Heart right ventricle (tissue), 16 donors: ENCODE results near the gene SUPT7L. TPM values are rescaled to one million over a fixed set of nuclear protein-coding genes. Genes with fewer than 3 reads are reported as not detected.

Experiments
- ATAC-seq, 8 donors: fragments of 200-7000 bp; cut with Tn5 transposase; one replicate each; pipeline ENCODE4 v1.9.1; 2020; ENCODE audit warnings: mild to moderate bottlenecking in 8 of 8, moderate library complexity in 8 of 8, moderate number of reproducible peaks in 1 of 8
- DNase-seq, 2 donors: peaks; one replicate each; pipeline ENCODE4 v3.0.0-alpha.2; 2020
- H3K27ac ChIP-seq, 10 donors: fragments of 200-600 bp; sonication (generic) in 2 of 10; one replicate each; pipeline versions ENCODE4 v1.5.0 to v1.8.0; 2020 to 2022; ENCODE audit warnings: mild to moderate bottlenecking in 3 of 10
- H3K27me3 ChIP-seq, 7 donors: fragments of 200-600 bp; one replicate each; pipeline ENCODE4 v1.8.0; 2021 to 2022; ENCODE audit warnings: mild to moderate bottlenecking in 2 of 7
- H3K36me3 ChIP-seq, 9 donors: fragments of 200-600 bp; sonication (generic) in 1 of 9; one replicate each; pipeline versions ENCODE4 v1.5.0 to v1.8.0; 2020 to 2022; ENCODE audit warnings: mild to moderate bottlenecking in 2 of 9
- H3K4me1 ChIP-seq, 9 donors: fragments of 200-600 bp; sonication (generic) in 1 of 9; one replicate each; pipeline versions ENCODE4 v1.5.0 to v1.8.0; 2020 to 2022; ENCODE audit warnings: mild to moderate bottlenecking in 4 of 9
- H3K4me3 ChIP-seq, 10 donors: fragments of 200-600 bp; sonication (generic) in 2 of 10; one replicate each; pipeline versions ENCODE4 v1.5.0 to v1.8.0; 2020 to 2022; ENCODE audit warnings: mild to moderate bottlenecking in 7 of 10, moderate library complexity in 2 of 10
- H3K9me3 ChIP-seq, 11 donors: fragments of 200-600 bp in 10 of 11; sonication (generic) in 2 of 11; one replicate each; pipeline versions ENCODE4 v1.5.0 to v1.8.0; 2013 to 2022; ENCODE audit warnings: mild to moderate bottlenecking in 2 of 11, control low read depth in 1 of 11, moderate library complexity in 1 of 11
- CTCF ChIP-seq, 9 donors: fragments of 200-600 bp; sonication (generic) in 2 of 9; IDR thresholded peaks; one replicate each; pipeline versions ENCODE4 v1.5.0 to v1.8.0; 2021 to 2022; ENCODE audit warnings: antibody characterized with exemption in 9 of 9, mild to moderate bottlenecking in 5 of 9, moderate library complexity in 1 of 9
- WGBS, 2 donors: extraction: QIAGEN DNeasy Blood & Tissue Kit; methylation state at CpG; one replicate each; pipeline ENCODE4 v1.1.7; 2013; ENCODE audit warnings: inconsistent platforms in 1 of 2; 5-methylcytosine and 5-hydroxymethylcytosine counted together
- intact Hi-C, 10 donors: fragments of 100-400 bp; cut with DNase I; formaldehyde crosslinking; loops; one replicate each; pipeline versions ENCODE4 v1.11.1 to v1.14.2; 2022
- polyA plus RNA-seq, 2 donors: library from polyadenylated mRNA; stranded (reverse); fragments of 200-250 nt; gene quantifications; one replicate each; pipeline ENCODE4 v1.2.3, GENCODE V29; 2013
- total RNA-seq, 10 donors: library from RNA; stranded (reverse); fragmentation: NEBNext Ultra II Directional in 3 of 10; extraction: Animal tissue kit (Norgen Biotek cat#: 25700) in 3 of 10; gene quantifications; one replicate each; pipeline versions ENCODE4 v1.2.1 to v1.2.4, GENCODE V29; 2021 to 2023
- donor health status: Arrhythmogenic right ventricular cardiomyopathy.
- donor health status: ischemic (EF 13 %, LVEDD 7.1; RV severe dilation, severe dysfunction).
- donor health status: healthy with polysubstance abuse.
- donor health status: DM: no; HTN: yes; CAD: no.
- donor health status: DM: no; HTN: no; CAD: no.
- donor health status: ischemic (EF 25% LVEDD 6.9; RV normal size, moderate dysfunction).
- donor health status: ischemic (EF 25% LVEDD 5.7; RV mildly dilated, moderate dysfunction).
- donor health status: healthy.
- donor health status: DM: yes; HTN: yes; CAD: no.
- donor health status: Ischemic cardiomyopathy.
- donor health status: ischemic (EF 35%, LVEDD 5.7; RV mildly dilated, moderate dysfunction).
- donor health status: nonischemic (EF 11% LVEDD 7.7; RV severe dilation, severe dysfunction).
- donor health status: DM: yes; HTN: yes; CAD: no.
- donor health status: PGD.
- donor health status: ischemic (EF 29% LVEDD 5.4; RV normal size, mild dysfunction).
- donor health status: nonischemic (EF 23%, LVEDD 6.1; RV moderate dilation, normal function).

The SUPT7L gene
- total and polyA plus RNA-seq, 12 donors: 18.4 to 42.3 (median 26.0) TPM

GRCh38 chr2:27703638-27704341, 40.4 kb upstream of the SUPT7L start:
- no peaks in the 10 kb centered on the region for H3K27me3 ChIP-seq
- H3K9me3 ChIP-seq: no peaks in the 10 kb centered on the region
- intact Hi-C loops: loop anchor here (1.0 to 10.0 kb wide), 8 partner anchors 691 to 754 kb away; partner anchors contain the start of gene FOSL2 (in 1 of the 10)
- ATAC-seq (peak; percentile 32 to 76 (median 62)), DNase-seq (peak; percentile 70 to 89)
- H3K4me3 ChIP-seq: no peak overlapping the region
- peak; percentile 88 to 95 (median 93) for TF ChIP-seq CTCF (IDR thresholded peaks at IDR 0.05)
- peaks cover 7 to 45% (median 28%) of the 10 kb centered on the region in 9 donors for H3K4me1 ChIP-seq
- H3K27ac ChIP-seq: peak overlapping the region in 2 of 10 donors; percentile 36 to 79
- 28% methylated on average over 9 of the region's 9 CpGs for WGBS, 2 donors
- peaks cover 0 to 3% (median 0%) of the 10 kb centered on the region in 9 donors for H3K36me3 ChIP-seq

GRCh38 chr2:27702302-27702701, 38.9 kb upstream of the SUPT7L start:
- Histone ChIP-seq H3K9me3 (no peaks in the 10 kb centered on the region), H3K27ac (peak overlapping the region in 1 of 10 donors; percentile 2), H3K27me3 (no peaks in the 10 kb centered on the region), H3K4me1 (peaks cover 7 to 45% (median 26%) of the 10 kb centered on the region in 9 donors), H3K36me3 (peaks cover 0 to 18% (median 0%) of the 10 kb centered on the region in 9 donors), H3K4me3 (no peak overlapping the region)
- DNase-seq (no peak), ATAC-seq (no peak)
- TF ChIP-seq CTCF (IDR thresholded peaks at IDR 0.05): no peak
- 56 to 75% methylated on average over 1 of the region's 1 CpG for WGBS, 2 donors
- intact Hi-C loops: loop anchor here in 9 of 10 donors (2.0 to 10.0 kb wide), 7 partner anchors 692 to 755 kb away; partner anchors contain the start of gene FOSL2 (in 1 of the 9)

DNA sequence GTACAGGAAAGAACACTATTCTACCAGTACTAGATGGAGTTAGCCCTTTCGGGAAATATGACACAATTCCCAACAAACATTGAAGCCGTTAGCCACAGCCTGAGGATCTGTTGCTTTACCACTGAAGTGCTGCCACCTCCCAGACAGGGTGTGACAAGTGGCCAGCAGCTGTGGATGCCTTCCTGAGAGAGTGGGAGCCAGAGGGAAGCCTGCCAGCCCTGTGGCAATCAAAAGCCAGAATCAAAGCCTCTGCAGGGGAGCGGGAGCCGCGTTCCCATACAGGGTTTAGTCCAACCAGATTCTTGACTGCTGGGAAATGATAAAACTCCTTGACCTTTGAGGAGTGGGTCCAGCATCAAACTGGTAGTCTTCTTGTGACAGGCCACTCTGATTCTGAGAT, 38.3 kb upstream of the SUPT7L start:
- Histone ChIP-seq H3K4me3 (no peak overlapping the region), H3K27me3 (no peaks in the 10 kb centered on the region), H3K9me3 (no peaks in the 10 kb centered on the region), H3K4me1 (peaks cover 3 to 39% (median 20%) of the 10 kb centered on the region in 9 donors), H3K27ac (peak overlapping the region in 1 of 10 donors; percentile 2), H3K36me3 (peaks cover 0 to 24% (median 0%) of the 10 kb centered on the region in 9 donors)
- ATAC-seq (peak in 2 of 8 donors; percentile 16 to 18), DNase-seq (peak in 1 of 2 donors; percentile 39)
- 34% methylated on average over 5 of the region's 5 CpGs for WGBS, 2 donors
- intact Hi-C loops: loop anchor here in 9 of 10 donors (2.0 to 10.0 kb wide), 7 partner anchors 693 to 756 kb away; partner anchors contain the start of gene FOSL2 (in 1 of the 9)
- TF ChIP-seq CTCF (IDR thresholded peaks at IDR 0.05): no peak

- ATAC-seq (no peak), DNase-seq (no peak)
- intact Hi-C loops: no loop called here
- Histone ChIP-seq H3K36me3 (peaks cover 0 to 65% (median 18%) of the 10 kb centered on the region in 9 donors), H3K9me3 (no peaks in the 10 kb centered on the region), H3K4me3 (no peak overlapping the region), H3K4me1 (peaks cover 0 to 9% (median 0%) of the 10 kb centered on the region in 9 donors), H3K27me3 (no peaks in the 10 kb centered on the region), H3K27ac (no peak overlapping the region)
- 60 to 74% methylated on average over 1 of the region's 1 CpG for WGBS, 2 donors
- TF ChIP-seq CTCF (IDR thresholded peaks at IDR 0.05): no peak
Measured at GRCh38 chr2:27697660-27698059, 34.2 kb upstream of the SUPT7L start.
